Left renal cortex interstitium (tissue), 4 donors: ENCODE data around the gene HOXA1. TPM values are rescaled to one million over a fixed set of nuclear protein-coding genes. Genes with fewer than 3 reads are reported as not detected.
"Not testable (repeated sequence)": the region's sequence is repeated elsewhere in the genome, so short reads cannot be mapped to it uniquely, and the experiment has no call there.

Experiments used
- DNase-seq, 4 donors: peaks; one replicate each; pipeline ENCODE4 v3.0.0-alpha.2; 2013; ENCODE audit warnings: low read depth in 4 of 4, low spot score in 2 of 4, missing footprints in 1 of 4
- polyA plus RNA-seq, 4 donors: library from polyadenylated mRNA; unstranded; fragments of 120-200 nt; gene quantifications; one replicate each; pipeline ENCODE4 v1.2.1, GENCODE V29; 2013; ENCODE audit not compliant: insufficient read length in 4 of 4

The HOXA1 gene
- polyA plus RNA-seq, 4 donors = 1.9 to 2.8 (median 2.6) TPM

- no peak for DNase-seq
These were observed 31.1 kb downstream of the HOXA1 start for GRCh38 chr7:27064661-27065060.

- no peak for DNase-seq
These were observed 31.6 kb downstream of the HOXA1 start for GRCh38 chr7:27064159-27064558.

GRCh38 chr7:27062946-27063345 lies 32.9 kb downstream of the HOXA1 start:
- no peak for DNase-seq

- DNase-seq = no peak
These were observed 42.6 kb downstream of the HOXA1 start for GRCh38 chr7:27053153-27053552.

- DNase-seq = no peak
These were observed 44.3 kb downstream of the HOXA1 start for GRCh38 chr7:27051451-27051850.

- no peak for DNase-seq
These were observed 47.4 kb downstream of the HOXA1 start for GRCh38 chr7:27048438-27048837.

GRCh38 chr7:27046854-27047549 lies 48.8 kb downstream of the HOXA1 start:
- no peak for DNase-seq

GRCh38 chr7:27045972-27046371 lies 49.8 kb downstream of the HOXA1 start:
- not testable (repeated sequence) for DNase-seq

GRCh38 chr7:27045066-27045465 lies 50.7 kb downstream of the HOXA1 start:
- DNase-seq = not testable (repeated sequence)

Other genes starting within 250 kb of the HOXA1 start
- 10 to 100 TPM; 20.4 to 28.1 (median 25.6) TPM for gene SKAP2, start 231.4 kb downstream of the HOXA1 start, polyA plus RNA-seq
- gene HOXA2, start 6.7 kb upstream of the HOXA1 start, polyA plus RNA-seq = 10 to 100 TPM in 2 of 4 donors, 1 to 10 TPM in 2; 6.5 to 13.6 (median 10.5) TPM
- 10 to 100 TPM; 18.9 to 25.5 (median 22.2) TPM for gene HOXA4, start 34.8 kb upstream of the HOXA1 start, polyA plus RNA-seq
- 10 to 100 TPM; 70.8 to 87.5 (median 80.9) TPM for gene HOXA5, start 47.7 kb upstream of the HOXA1 start, polyA plus RNA-seq
- gene HOXA6, start 51.8 kb upstream of the HOXA1 start, polyA plus RNA-seq = 10 to 100 TPM; 24.7 to 59.3 (median 38.3) TPM
- 10 to 100 TPM; 36.3 to 53.5 (median 51.6) TPM for gene HOXA3, start 56.6 kb upstream of the HOXA1 start, polyA plus RNA-seq
- 10 to 100 TPM; 27.0 to 38.1 (median 31.3) TPM for gene HOXA7, start 60.7 kb upstream of the HOXA1 start, polyA plus RNA-seq
- gene HOXA9, start 69.5 kb upstream of the HOXA1 start, polyA plus RNA-seq = 100 to 1,000 TPM in 3 of 4 donors, 10 to 100 TPM in 1; 86.6 to 118 (median 107) TPM
- gene HOXA10, start 78.3 kb upstream of the HOXA1 start, polyA plus RNA-seq = 100 to 1,000 TPM; 131 to 160 (median 151) TPM
- gene HOXA11, start 89.2 kb upstream of the HOXA1 start, polyA plus RNA-seq = 10 to 100 TPM; 29.6 to 48.7 (median 43.5) TPM
- under 1 TPM in 1 of 4 donors, not detected in 3; 0.21 TPM for gene HOXA13, start 104.1 kb upstream of the HOXA1 start, polyA plus RNA-seq
- under 1 TPM in 2 of 4 donors, not detected in 2; 0.06 to 0.07 TPM for gene EVX1, start 146.8 kb upstream of the HOXA1 start, polyA plus RNA-seq